ENCODE data around the gene MAP7D1.

Gene MAP7D1

GRCh38 chr1:36150296-36151133 is 5.4 kb upstream of the MAP7D1 start:
- Histone ChIP-seq H3F3A (ENCODE audit: insufficient read depth) (peaks cover 6% of the 10 kb centered on the region; the same call in 1 of the 2 replicates), H2AFZ (ENCODE audit: low read depth, low read length, severe bottlenecking) (peak overlapping the region; percentile 76), H3K27ac (ENCODE audit: low read depth, low read length) (peak overlapping the region; percentile 43), H3K79me2 (ENCODE audit: insufficient read depth, low read length) (peaks cover 24% of the 10 kb centered on the region), H4K20me1 (ENCODE audit: low read depth, low read length) (no peaks in the 10 kb centered on the region), H3K4me3 (ENCODE audit: insufficient read depth, low read length, poor library complexity, severe bottlenecking) (no peak overlapping the region), H3K9me2 (replicated peaks; ENCODE audit: insufficient read depth, low read length) (no peaks in the 10 kb centered on the region), H3K9ac (ENCODE audit: low read length) (peak overlapping the region; percentile 24), H3K36me3 (ENCODE audit: low read length) (no peaks in the 10 kb centered on the region), H3K4me2 (ENCODE audit: low read depth, low read length, poor library complexity, severe bottlenecking) (peak overlapping the region; percentile 55), H3K27me3 (ENCODE audit: low read length) (no peaks in the 10 kb centered on the region), H3K9me3 (ENCODE audit: insufficient read depth, low read length) (no peaks in the 10 kb centered on the region)
- TF ChIP-seq CTCF (IDR thresholded peaks at IDR 0.05; ENCODE audit: insufficient read depth, low read length, poor library complexity, severe bottlenecking) (no peak), EZH2phosphoT487 (conservative IDR thresholded peaks at IDR 0.05; ENCODE audit: low read length) (no peak)

GRCh38 chr1:36151134-36151844 is 4.7 kb upstream of the MAP7D1 start:
- H3K9ac ChIP-seq (ENCODE audit: low read length) = peak overlapping the region; percentile 24; the same call in 1 of the 2 replicates
- TF ChIP-seq EZH2phosphoT487 (conservative IDR thresholded peaks at IDR 0.05; ENCODE audit: low read length) = no peak
- no peak for TF ChIP-seq CTCF (IDR thresholded peaks at IDR 0.05; ENCODE audit: insufficient read depth, low read length, poor library complexity, severe bottlenecking)

GRCh38 chr1:36151845-36152203 is 4.1 kb upstream of the MAP7D1 start:
- H3K27ac ChIP-seq (ENCODE audit: low read depth, low read length) = no peak overlapping the region
- no peak overlapping the region for H2AFZ ChIP-seq (ENCODE audit: low read depth, low read length, severe bottlenecking)
- no peak overlapping the region for H3K9ac ChIP-seq (ENCODE audit: low read length)
- H3K27me3 ChIP-seq (ENCODE audit: low read length) = no peaks in the 10 kb centered on the region
- H3K79me2 ChIP-seq (ENCODE audit: insufficient read depth, low read length) = peaks cover 28% of the 10 kb centered on the region
- TF ChIP-seq EZH2phosphoT487 (conservative IDR thresholded peaks at IDR 0.05; ENCODE audit: low read length) = no peak
- no peak for TF ChIP-seq CTCF (IDR thresholded peaks at IDR 0.05; ENCODE audit: insufficient read depth, low read length, poor library complexity, severe bottlenecking)
- no peaks in the 10 kb centered on the region for H4K20me1 ChIP-seq (ENCODE audit: low read depth, low read length)
- H3F3A ChIP-seq (ENCODE audit: insufficient read depth) = peaks cover 6% of the 10 kb centered on the region; the same call in 1 of the 2 replicates
- no peaks in the 10 kb centered on the region for H3K36me3 ChIP-seq (ENCODE audit: low read length)
- H3K9me3 ChIP-seq (ENCODE audit: insufficient read depth, low read length) = no peaks in the 10 kb centered on the region
- peak overlapping the region; percentile 29 for H3K4me2 ChIP-seq (ENCODE audit: low read depth, low read length, poor library complexity, severe bottlenecking)
- H3K4me3 ChIP-seq (ENCODE audit: insufficient read depth, low read length, poor library complexity, severe bottlenecking) = no peak overlapping the region
- no peaks in the 10 kb centered on the region for H3K9me2 ChIP-seq (replicated peaks; ENCODE audit: insufficient read depth, low read length)

More at GRCh38 chr1:36151134-36151844, 4.7 kb upstream of the MAP7D1 start:
- Histone ChIP-seq H3F3A (ENCODE audit: insufficient read depth) (peaks cover 6% of the 10 kb centered on the region; the same call in 1 of the 2 replicates), H3K27me3 (ENCODE audit: low read length) (no peaks in the 10 kb centered on the region), H2AFZ (ENCODE audit: low read depth, low read length, severe bottlenecking) (peak overlapping the region; percentile 76), H3K4me3 (ENCODE audit: insufficient read depth, low read length, poor library complexity, severe bottlenecking) (no peak overlapping the region), H3K36me3 (ENCODE audit: low read length) (no peaks in the 10 kb centered on the region), H3K27ac (ENCODE audit: low read depth, low read length) (peak overlapping the region; percentile 43), H3K9me2 (replicated peaks; ENCODE audit: insufficient read depth, low read length) (no peaks in the 10 kb centered on the region), H4K20me1 (ENCODE audit: low read depth, low read length) (no peaks in the 10 kb centered on the region), H3K4me2 (ENCODE audit: low read depth, low read length, poor library complexity, severe bottlenecking) (peak overlapping the region; percentile 55), H3K9me3 (ENCODE audit: insufficient read depth, low read length) (no peaks in the 10 kb centered on the region), H3K79me2 (ENCODE audit: insufficient read depth, low read length) (peaks cover 27% of the 10 kb centered on the region)

All from SU-DHL-6 (cell line).